HFFc6 (cell line): ENCODE data around the gene AXIN2. TPM values are rescaled to one million over a fixed set of nuclear protein-coding genes. Genes with fewer than 3 reads are reported as not detected.

ENCODE experiments used
- DNase-seq: peaks from one replicate; pipeline ENCODE4 v3.0.0-alpha.2; 2018
- H3K27ac Mint-ChIP-seq: 2 replicates; pipeline ENCODE4 v1.8.0; 2020; ENCODE audit warnings: mild to moderate bottlenecking, mixed read lengths
- H3K27me3 Mint-ChIP-seq: 2 replicates; pipeline ENCODE4 v1.8.0; 2021; ENCODE audit warnings: mild to moderate bottlenecking, moderate library complexity, mixed read lengths; ENCODE audit not compliant: insufficient read depth
- H3K36me3 Mint-ChIP-seq: 2 replicates; pipeline ENCODE4 v1.8.0; 2021; ENCODE audit warnings: low read depth, mixed read lengths
- H3K4me1 Mint-ChIP-seq: 2 replicates; pipeline ENCODE4 v1.8.0; 2020; ENCODE audit warnings: low read depth, mixed read lengths
- H3K4me3 Mint-ChIP-seq: 2 replicates; pipeline ENCODE4 v1.8.0; 2020; ENCODE audit warnings: mild to moderate bottlenecking, moderate library complexity, mixed read lengths
- H3K9me3 Mint-ChIP-seq: 2 replicates; pipeline ENCODE4 v1.8.0; 2020; ENCODE audit warnings: mild to moderate bottlenecking, mixed read lengths
- total RNA-seq, 6 experiments: library from RNA; stranded (reverse); fragmentation: NEBNext Ultra II Directional; extraction: Animal tissue kit (Norgen Biotek cat#: 25700); gene quantifications; 2 replicates in 1 of 6; 3 replicates in 5 of 6; pipeline ENCODE4 v1.2.3, GENCODE V29; 2021
- TF ChIP-seq, protein P1 (sequence below): fragments of 200-600 bp; sonication (generic); IDR thresholded peaks from 2 replicates; pipeline ENCODE4 v1.5.0; 2021; ENCODE audit warnings: antibody characterized with exemption, mild to moderate bottlenecking

AXIN2 gene
- total RNA-seq, 6 experiments from 2014 or later: 0.17 to 0.57 (median 0.39) TPM

DNA sequence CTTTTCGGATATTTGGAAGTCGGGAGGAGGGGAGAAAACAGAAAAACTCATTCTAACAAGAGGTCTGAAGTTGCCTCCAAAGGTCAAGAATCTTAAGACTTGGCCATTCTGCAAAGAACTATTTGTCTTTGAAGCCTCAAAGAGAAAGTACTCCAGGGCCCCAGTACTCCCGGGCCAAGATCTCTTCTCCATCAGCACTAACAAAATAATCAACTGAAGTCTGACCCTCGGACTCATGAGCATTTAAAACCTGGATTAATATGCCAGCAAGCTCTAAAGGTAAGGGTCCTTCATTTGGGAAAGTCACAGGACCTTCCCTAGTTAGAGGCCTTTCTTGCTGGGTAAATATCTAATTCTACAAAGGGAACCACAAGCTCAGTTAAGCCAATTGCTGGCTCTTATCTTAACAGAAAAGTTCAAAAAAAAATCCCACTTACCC lies 4.5 kb downstream of the AXIN2 start:
- peaks cover 14% of the 10 kb centered on the region for H3K27me3 Mint-ChIP-seq
- no peak overlapping the region for H3K27ac Mint-ChIP-seq
- H3K9me3 Mint-ChIP-seq: no peaks in the 10 kb centered on the region
- no peak overlapping the region for H3K4me3 Mint-ChIP-seq
- TF ChIP-seq, protein P1, sequence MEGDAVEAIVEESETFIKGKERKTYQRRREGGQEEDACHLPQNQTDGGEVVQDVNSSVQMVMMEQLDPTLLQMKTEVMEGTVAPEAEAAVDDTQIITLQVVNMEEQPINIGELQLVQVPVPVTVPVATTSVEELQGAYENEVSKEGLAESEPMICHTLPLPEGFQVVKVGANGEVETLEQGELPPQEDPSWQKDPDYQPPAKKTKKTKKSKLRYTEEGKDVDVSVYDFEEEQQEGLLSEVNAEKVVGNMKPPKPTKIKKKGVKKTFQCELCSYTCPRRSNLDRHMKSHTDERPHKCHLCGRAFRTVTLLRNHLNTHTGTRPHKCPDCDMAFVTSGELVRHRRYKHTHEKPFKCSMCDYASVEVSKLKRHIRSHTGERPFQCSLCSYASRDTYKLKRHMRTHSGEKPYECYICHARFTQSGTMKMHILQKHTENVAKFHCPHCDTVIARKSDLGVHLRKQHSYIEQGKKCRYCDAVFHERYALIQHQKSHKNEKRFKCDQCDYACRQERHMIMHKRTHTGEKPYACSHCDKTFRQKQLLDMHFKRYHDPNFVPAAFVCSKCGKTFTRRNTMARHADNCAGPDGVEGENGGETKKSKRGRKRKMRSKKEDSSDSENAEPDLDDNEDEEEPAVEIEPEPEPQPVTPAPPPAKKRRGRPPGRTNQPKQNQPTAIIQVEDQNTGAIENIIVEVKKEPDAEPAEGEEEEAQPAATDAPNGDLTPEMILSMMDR: no peak
- no peaks in the 10 kb centered on the region for H3K36me3 Mint-ChIP-seq
- no peak for DNase-seq
- peaks cover 10% of the 10 kb centered on the region for H3K4me1 Mint-ChIP-seq

- no peaks in the 10 kb centered on the region for H3K9me3 Mint-ChIP-seq
- TF ChIP-seq, protein P1: peak; percentile 96
These were observed 5.2 kb downstream of the AXIN2 start for GRCh38 chr17:65556014-65556909.

DNA sequence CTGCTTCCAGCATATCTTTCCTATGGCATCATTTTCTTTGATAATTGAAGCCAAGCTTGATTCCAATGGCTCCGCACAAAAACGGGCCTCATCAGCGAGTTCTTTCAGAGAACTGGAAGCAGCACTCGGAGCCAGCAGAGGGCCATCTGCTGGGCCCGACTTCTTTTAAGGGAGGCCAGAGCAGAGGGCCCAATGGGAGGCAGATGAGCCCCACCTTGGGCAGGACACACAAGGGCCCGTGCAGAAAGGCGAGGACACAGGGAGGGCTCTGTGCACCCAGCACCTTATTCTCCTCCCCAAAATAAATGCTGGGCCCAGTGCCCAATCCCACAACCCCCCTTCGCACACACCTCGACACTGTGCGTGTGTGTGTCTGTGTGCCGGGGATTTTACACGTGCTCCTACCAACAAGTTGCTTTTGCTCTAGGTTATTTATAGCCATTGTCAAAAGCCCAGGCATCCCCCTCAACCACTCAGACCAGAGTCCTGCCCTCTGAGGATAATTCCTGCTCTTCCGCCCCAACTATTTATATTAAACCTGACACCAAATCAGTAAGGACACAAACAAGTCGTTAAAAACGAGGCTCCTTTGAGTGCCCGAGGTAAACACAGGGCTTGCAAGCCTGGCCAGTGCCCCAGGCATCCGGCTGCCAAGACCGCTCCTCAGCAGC lies 6.8 kb downstream of the AXIN2 start:
- peaks cover 6% of the 10 kb centered on the region for H3K4me1 Mint-ChIP-seq
- peaks cover 16% of the 10 kb centered on the region for H3K27me3 Mint-ChIP-seq
- no peaks in the 10 kb centered on the region for H3K9me3 Mint-ChIP-seq
- TF ChIP-seq, protein P1: no peak
- DNase-seq: no peak
- H3K36me3 Mint-ChIP-seq: no peaks in the 10 kb centered on the region
- H3K27ac Mint-ChIP-seq: no peak overlapping the region
- H3K4me3 Mint-ChIP-seq: peak overlapping the region; percentile 43; the same call in 1 of the 2 replicates

More at GRCh38 chr17:65556014-65556909, 5.2 kb downstream of the AXIN2 start:
- Mint-ChIP-seq H3K4me1 (peaks cover 7% of the 10 kb centered on the region), H3K36me3 (no peaks in the 10 kb centered on the region), H3K4me3 (no peak overlapping the region), H3K27ac (no peak overlapping the region), H3K27me3 (peaks cover 14% of the 10 kb centered on the region)
- DNase-seq: peak; percentile 46

DNA sequence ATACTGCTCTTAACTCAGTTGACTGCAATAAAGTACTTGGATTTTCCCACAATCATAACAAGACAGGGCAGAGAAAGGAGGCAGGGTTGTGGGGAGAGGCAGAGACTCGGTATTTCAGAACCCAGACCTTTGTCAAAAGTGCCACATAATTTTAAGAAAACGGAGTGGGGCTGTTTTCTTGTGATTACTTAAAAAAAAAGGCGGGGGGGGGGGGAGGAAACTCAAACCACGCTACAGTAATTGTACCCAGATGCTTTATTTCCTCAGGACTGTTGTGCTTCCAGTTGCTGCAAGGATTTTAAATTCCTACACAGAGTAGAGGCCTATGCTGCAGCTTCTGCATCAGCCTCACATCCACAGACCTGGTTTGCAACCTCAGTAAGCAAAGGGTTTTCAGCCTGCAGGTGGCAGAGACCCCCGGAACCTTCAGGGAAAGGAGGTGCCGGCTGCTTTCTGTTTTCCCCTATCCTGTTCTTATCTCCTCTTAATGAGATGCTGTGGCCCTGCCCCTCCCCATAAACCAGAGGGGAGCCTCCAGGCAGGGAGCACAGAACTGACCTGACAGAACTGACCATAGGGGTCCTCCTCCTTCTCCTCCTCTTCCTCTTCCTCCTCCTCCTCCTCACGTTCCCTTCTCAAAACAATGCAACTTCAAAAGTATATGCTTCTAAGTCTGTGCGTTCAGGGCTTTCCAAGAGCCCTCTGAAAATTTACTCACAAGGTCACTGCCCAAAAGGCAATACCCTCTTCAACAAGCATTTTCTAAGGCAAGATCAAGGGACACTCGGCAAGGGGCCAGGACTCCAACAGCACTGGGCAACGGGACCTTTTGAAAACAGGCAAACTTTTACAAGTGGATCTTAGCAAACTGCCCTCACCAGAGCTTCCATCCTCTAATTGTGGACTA lies 7.5 kb downstream of the AXIN2 start:
- TF ChIP-seq, protein P1: no peak
- Mint-ChIP-seq H3K27me3 (peaks cover 12% of the 10 kb centered on the region), H3K4me3 (peak overlapping the region; percentile 43), H3K27ac (no peak overlapping the region), H3K4me1 (no peaks in the 10 kb centered on the region; the same call in 1 of the 2 replicates), H3K36me3 (no peaks in the 10 kb centered on the region), H3K9me3 (no peaks in the 10 kb centered on the region)
- no peak for DNase-seq
